GM12878 (cell line): ENCODE measurements around the gene PRKCQ. TPM values are rescaled to one million over a fixed set of nuclear protein-coding genes. Genes with fewer than 3 reads are reported as not detected.

ENCODE experiments used
- CBX5 ChIP-seq: sonication (generic); IDR thresholded peaks from 2 replicates; pipeline ENCODE4 v1.6.1; 2016; ENCODE audit warnings: low read depth, moderate library complexity, mild to moderate bottlenecking, inconsistent platforms
- E2F8 ChIP-seq: fragments of 450-650 bp; IDR thresholded peaks from 2 replicates; pipeline ENCODE4 v1.6.1; 2018; ENCODE audit warnings: mild to moderate bottlenecking, low read depth, moderate library complexity; ENCODE audit not compliant: partially characterized antibody
- ETV6 ChIP-seq, 2 experiments: fragments of 450-650 bp in 1 of 2; IDR thresholded peaks in 1 of 2; conservative IDR thresholded peaks in 1 of 2; 2 replicates each; pipeline ENCODE4 v1.6.1; 2014; ENCODE audit warnings: antibody characterized with exemption in 1 of 2, borderline replicate concordance in 1 of 2, low read depth in 1 of 2, mild to moderate bottlenecking in 1 of 2, moderate library complexity in 1 of 2
- GATAD2B ChIP-seq: fragments of 450-650 bp; conservative IDR thresholded peaks from 2 replicates; pipeline ENCODE4 v1.6.1; 2017; ENCODE audit warnings: low read depth, mild to moderate bottlenecking, moderate library complexity
- IKZF2 ChIP-seq, 2 experiments: fragments of 450-650 bp; IDR thresholded peaks; 2 replicates each; pipeline ENCODE4 v1.6.1; 2017; ENCODE audit warnings: mild to moderate bottlenecking in 2 of 2, moderate library complexity in 2 of 2
- MEF2B ChIP-seq: fragments of 450-650 bp; IDR thresholded peaks from 2 replicates; pipeline ENCODE4 v1.6.1; 2018; ENCODE audit warnings: mild to moderate bottlenecking, moderate library complexity; ENCODE audit not compliant: partially characterized antibody, poor library complexity, severe bottlenecking
- NBN ChIP-seq: fragments of 450-650 bp; IDR thresholded peaks from 2 replicates; pipeline ENCODE4 v1.6.1; 2016
- NFYA ChIP-seq: IDR thresholded peaks from 2 replicates; pipeline ENCODE4 v1.6.1; 2011; ENCODE audit warnings: low read depth, mild to moderate bottlenecking, low read length, improper control_type of control experiment, borderline replicate concordance
- RUNX3 ChIP-seq: IDR thresholded peaks from 2 replicates; pipeline ENCODE4 v1.6.1; 2012; ENCODE audit warnings: low read length, inconsistent platforms
- TARDBP ChIP-seq: IDR thresholded peaks from 2 replicates; pipeline ENCODE4 v1.6.1; 2016; ENCODE audit warnings: borderline replicate concordance
- YBX1 ChIP-seq: fragments of 450-650 bp; IDR thresholded peaks from 2 replicates; pipeline ENCODE4 v1.6.1; 2016; ENCODE audit warnings: antibody characterized with exemption
- ZNF687 ChIP-seq: fragments of 450-650 bp; IDR thresholded peaks from 2 replicates; pipeline ENCODE4 v1.6.1; 2017; ENCODE audit warnings: mild to moderate bottlenecking, moderate library complexity
- polyA plus RNA-seq, 11 experiments: library from polyadenylated mRNA; depleted of rRNA in 4 of 11; unstranded in 6 of 11; stranded (reverse) in 5 of 11; fragments of >200 nt; fragmentation: Nextera tagmentation in 4 of 11; fragmentation: Illumina TruSeq in 1 of 11; extraction: Ambion mirVana in 4 of 11; extraction: Trizol in 1 of 11; gene quantifications; 1 replicate in 1 of 11; 2 replicates in 10 of 11; pipeline versions ENCODE4 v1.2.1 to v1.2.3, GENCODE V29; 2011 to 2016; ENCODE audit warnings: inconsistent platforms in 2 of 11, missing spikeins in 2 of 11, low read depth in 1 of 11
- total RNA-seq, 4 experiments: library from RNA; depleted of rRNA in 3 of 4; stranded (reverse); fragments of >200 nt in 3 of 4; fragmentation: Illumina TruSeq in 1 of 4; extraction: Trizol in 1 of 4; gene quantifications; 2 replicates each; pipeline versions ENCODE4 v1.2.1 to v1.2.3, GENCODE V29; 2013 to 2021
- TF ChIP-seq, protein P1 (sequence below): fragments of 450-650 bp; conservative IDR thresholded peaks from 2 replicates; pipeline ENCODE4 v1.6.1; 2017; ENCODE audit warnings: mild to moderate bottlenecking, moderate library complexity
- TF ChIP-seq, protein P2 (sequence below): IDR thresholded peaks from 2 replicates; pipeline ENCODE4 v1.6.1; 2012; ENCODE audit warnings: low read depth, low read length, improper control_type of control experiment

Gene PRKCQ
- total and polyA plus RNA-seq, 10 of the 15 experiments (the other 5 are each of a cell fraction or from before 2014, with no cell fraction given) = 0.26 to 8.9 (median 0.98) TPM

DNA sequence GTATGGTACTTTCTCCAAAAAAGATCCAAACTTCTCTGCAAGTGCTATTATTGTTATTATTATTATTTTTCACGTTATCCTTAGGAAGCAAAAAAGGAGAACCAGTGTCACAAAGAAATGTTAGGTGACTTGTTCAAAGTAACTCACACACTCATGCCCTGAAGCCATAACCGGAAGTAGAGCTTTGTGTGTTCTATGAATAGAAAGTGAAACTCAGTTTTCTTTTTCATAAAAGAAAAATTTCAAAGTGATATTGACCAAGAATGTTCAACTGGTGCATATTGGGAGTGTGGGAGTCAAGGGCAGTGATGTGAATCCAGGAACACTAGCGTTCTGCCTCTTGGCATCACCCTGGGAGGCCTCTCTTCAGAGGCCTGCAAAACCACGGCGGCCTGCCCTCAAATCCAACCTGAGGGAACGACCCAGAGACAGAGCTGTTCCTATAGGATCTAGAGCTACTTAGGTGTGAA, 106.1 kb downstream of the PRKCQ start (continued):
- TF ChIP-seq, protein P1, sequence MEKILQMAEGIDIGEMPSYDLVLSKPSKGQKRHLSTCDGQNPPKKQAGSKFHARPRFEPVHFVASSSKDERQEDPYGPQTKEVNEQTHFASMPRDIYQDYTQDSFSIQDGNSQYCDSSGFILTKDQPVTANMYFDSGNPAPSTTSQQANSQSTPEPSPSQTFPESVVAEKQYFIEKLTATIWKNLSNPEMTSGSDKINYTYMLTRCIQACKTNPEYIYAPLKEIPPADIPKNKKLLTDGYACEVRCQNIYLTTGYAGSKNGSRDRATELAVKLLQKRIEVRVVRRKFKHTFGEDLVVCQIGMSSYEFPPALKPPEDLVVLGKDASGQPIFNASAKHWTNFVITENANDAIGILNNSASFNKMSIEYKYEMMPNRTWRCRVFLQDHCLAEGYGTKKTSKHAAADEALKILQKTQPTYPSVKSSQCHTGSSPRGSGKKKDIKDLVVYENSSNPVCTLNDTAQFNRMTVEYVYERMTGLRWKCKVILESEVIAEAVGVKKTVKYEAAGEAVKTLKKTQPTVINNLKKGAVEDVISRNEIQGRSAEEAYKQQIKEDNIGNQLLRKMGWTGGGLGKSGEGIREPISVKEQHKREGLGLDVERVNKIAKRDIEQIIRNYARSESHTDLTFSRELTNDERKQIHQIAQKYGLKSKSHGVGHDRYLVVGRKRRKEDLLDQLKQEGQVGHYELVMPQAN = no peak
- TF ChIP-seq, protein P2, sequence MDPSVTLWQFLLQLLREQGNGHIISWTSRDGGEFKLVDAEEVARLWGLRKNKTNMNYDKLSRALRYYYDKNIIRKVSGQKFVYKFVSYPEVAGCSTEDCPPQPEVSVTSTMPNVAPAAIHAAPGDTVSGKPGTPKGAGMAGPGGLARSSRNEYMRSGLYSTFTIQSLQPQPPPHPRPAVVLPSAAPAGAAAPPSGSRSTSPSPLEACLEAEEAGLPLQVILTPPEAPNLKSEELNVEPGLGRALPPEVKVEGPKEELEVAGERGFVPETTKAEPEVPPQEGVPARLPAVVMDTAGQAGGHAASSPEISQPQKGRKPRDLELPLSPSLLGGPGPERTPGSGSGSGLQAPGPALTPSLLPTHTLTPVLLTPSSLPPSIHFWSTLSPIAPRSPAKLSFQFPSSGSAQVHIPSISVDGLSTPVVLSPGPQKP = peak; percentile 49; the same call in 1 of the 2 replicates
- TF ChIP-seq YBX1 (no peak), GATAD2B (0 out of 2 replicates have a peak, but pooled peaks have one; percentile 12), ETV6 (conservative IDR thresholded peaks at IDR 0.05 in 1 of 2, IDR thresholded peaks at IDR 0.05 in 1 of 2; ENCODE audit: borderline replicate concordance in 1 of 2, low read depth in 1 of 2) (peak in 1 of 2 experiments; percentile 47; a peak in 1 of 4 replicates), NBN (0 out of 2 replicates have a peak, but pooled peaks have one; percentile 4), RUNX3 (peak; percentile 51; the same call in 1 of the 2 replicates), IKZF2 (IDR thresholded peaks at IDR 0.05) (peak in 1 of 2 experiments; percentile 18; a peak in 3 of 4 replicates), MEF2B (no peak), NFYA (no peak), TARDBP (no peak), ZNF687 (peak; percentile 72), CBX5 (no peak), E2F8 (no peak)
- TF ChIP-seq, all 136 proteins: peak for 11
